Measurements from ENCODE around the gene CAPN7.

CAPN7 gene

DNA sequence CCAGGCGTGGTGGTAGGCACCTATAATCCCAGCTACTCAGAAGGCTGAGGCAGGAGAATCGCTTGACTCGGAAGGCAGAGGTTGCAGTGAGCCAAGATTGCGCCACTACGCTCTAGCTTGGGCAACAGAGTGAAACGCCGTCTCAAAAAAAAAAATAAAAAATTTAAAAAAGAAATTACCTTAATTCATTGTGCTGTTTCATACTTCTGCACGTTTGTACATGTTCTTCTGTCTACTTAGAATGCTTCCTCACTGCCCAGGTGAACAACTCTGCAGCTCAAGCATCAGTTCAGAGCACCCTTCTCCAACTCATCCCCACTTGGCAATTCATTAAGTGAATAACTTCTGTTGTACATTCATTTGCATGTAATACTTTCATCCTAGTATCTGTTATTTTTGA lies 14.0 kb downstream of the CAPN7 start:
- no peak for FAIRE-seq
- no peak for DNase-seq (ENCODE audit: insufficient read length, low spot score)
- TF ChIP-seq, protein P1, sequence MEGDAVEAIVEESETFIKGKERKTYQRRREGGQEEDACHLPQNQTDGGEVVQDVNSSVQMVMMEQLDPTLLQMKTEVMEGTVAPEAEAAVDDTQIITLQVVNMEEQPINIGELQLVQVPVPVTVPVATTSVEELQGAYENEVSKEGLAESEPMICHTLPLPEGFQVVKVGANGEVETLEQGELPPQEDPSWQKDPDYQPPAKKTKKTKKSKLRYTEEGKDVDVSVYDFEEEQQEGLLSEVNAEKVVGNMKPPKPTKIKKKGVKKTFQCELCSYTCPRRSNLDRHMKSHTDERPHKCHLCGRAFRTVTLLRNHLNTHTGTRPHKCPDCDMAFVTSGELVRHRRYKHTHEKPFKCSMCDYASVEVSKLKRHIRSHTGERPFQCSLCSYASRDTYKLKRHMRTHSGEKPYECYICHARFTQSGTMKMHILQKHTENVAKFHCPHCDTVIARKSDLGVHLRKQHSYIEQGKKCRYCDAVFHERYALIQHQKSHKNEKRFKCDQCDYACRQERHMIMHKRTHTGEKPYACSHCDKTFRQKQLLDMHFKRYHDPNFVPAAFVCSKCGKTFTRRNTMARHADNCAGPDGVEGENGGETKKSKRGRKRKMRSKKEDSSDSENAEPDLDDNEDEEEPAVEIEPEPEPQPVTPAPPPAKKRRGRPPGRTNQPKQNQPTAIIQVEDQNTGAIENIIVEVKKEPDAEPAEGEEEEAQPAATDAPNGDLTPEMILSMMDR (IDR thresholded peaks at IDR 0.05; ENCODE audit: insufficient read depth, missing control alignments): no peak

DNA sequence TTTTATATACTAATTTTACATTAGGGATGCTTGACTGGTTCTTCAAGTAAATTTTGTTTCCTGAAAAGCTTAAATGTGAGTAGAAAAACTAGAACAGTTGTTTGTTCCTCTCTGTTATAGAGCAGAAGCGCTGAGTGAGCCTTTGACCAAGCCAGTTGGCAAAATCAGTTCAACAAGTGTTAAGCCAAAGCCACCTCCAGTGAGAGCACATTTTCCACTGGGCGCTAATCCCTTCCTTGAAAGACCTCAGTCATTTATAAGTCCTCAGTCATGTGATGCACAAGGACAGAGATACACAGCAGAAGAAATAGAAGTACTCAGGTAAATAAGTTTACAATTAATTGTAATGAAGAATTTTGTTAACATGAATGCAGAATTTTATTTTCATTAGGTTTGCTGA lies 14.6 kb downstream of the CAPN7 start:
- peak; percentile 23 for DNase-seq (ENCODE audit: insufficient read length, low spot score)
- TF ChIP-seq, protein P1 (IDR thresholded peaks at IDR 0.05; ENCODE audit: insufficient read depth, missing control alignments): no peak
- FAIRE-seq: peak; percentile 53

DNA sequence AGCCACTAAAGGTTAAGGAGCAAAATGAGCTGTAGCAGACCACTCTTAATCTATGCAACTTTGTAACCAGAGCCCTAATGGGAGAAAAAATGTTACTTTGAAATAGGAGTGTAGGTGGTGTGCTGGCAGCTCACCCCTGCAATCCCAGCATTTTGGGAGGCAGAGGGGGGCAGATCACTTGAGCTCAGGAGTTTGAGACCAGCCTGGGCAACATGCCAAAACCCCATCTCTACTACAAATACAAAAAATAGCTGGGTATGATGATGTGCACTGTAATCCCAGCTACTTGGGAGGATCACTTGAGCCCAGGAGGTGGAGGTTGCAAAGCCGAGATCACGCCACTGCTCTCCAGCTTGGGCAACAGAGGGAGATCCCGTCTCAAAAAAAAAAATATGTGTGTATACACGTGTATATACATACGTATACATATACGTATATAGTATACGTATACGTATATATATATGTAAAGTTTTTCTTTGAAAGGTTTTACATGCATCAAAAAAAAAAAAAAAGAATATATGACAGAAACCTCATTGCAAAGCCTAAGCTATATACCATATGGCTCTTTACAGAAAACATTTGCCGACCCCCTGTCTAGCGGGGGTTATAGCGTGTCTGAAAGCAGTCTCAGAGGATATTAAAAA lies 15.7 kb downstream of the CAPN7 start:
- no peak for DNase-seq (ENCODE audit: insufficient read length, low spot score)

DNA sequence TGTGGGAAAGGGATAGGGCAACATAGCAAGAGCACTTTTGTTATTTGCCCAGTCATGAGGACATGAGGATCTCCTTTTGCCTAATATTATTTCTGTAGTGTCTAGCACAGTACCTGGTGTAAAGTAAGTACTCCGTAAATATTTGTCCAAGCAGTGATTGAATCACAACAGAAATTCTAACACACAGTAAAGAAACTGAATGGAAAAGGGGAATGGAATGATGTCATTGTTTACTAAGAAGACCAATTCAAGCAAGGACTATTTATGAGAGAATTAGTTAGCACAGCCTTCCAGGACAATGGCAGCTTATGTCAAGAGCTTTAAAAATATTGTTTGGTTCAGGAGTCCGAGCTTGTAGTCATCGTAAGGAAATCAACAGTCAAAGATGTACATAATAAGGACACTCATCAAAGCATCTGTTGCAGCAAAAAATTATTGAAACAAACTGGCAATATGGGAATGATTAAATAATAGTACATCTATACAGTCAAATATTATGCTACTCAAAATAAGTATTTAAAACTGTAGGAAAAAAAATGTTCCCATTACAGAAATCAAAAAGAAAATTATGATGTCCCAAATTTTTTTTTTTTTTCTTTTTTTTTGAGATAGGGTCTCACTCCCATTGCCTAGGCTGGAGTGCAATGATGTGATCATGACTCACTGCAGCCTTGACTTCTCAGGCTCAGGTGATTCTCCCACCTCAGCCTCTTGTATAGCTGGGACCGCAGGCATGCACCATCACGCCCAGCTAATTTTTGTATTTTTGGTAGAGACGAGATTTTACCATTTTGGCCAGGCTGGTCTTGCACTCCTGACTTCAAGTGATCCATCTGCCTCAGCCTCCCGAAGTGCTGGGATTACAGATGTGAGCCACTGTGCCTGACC lies 17.9 kb downstream of the CAPN7 start:
- no peak for DNase-seq (ENCODE audit: insufficient read length, low spot score)
- TF ChIP-seq, protein P1 (IDR thresholded peaks at IDR 0.05; ENCODE audit: insufficient read depth, missing control alignments): no peak
- no peak for FAIRE-seq

More for the DNA sequence above, 15.7 kb downstream of the CAPN7 start:
- TF ChIP-seq, protein P1 (IDR thresholded peaks at IDR 0.05; ENCODE audit: insufficient read depth, missing control alignments): no peak
- FAIRE-seq: no peak

DNA sequence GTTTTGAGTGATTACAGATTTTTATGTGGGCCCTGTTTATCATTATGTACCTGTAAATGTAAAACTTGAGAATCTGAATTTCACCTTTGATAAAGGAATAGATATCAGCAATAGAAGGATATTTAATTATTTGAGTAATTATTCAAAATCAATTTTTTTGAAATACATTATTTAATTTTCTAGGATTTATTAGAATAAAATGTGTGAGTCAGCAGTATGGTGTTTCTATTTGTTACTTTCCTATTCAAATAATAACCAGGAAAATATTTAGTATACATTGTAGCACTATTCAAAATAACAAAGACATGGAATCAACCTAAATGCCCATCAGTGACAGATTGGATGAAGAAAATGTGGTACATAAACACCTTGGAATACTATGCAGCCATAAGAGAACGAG lies 22.1 kb downstream of the CAPN7 start:
- FAIRE-seq: no peak
- DNase-seq (ENCODE audit: insufficient read length, low spot score): no peak

DNA sequence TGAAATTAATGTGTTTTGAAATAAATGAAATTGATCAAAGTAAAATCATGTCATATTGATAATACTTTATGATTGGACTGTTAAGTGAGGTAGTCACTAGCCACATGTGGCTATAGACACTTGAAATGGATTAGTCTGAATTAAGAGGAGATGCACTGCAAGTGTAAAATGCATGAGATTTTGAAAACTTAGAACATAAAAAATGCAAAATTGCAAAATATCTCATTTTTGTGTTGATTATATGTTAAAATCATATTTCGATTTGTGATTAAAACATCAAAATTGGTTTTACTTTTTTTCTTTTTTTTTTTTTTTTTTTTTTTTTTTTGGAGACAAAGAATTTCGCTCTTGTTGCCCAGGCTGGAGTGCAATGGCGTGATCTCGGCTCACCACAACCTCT lies 23.2 kb downstream of the CAPN7 start:
- TF ChIP-seq, protein P1 (IDR thresholded peaks at IDR 0.05; ENCODE audit: insufficient read depth, missing control alignments): no peak
- no peak for FAIRE-seq
- DNase-seq (ENCODE audit: insufficient read length, low spot score): no peak

More for the DNA sequence above, 22.1 kb downstream of the CAPN7 start:
- TF ChIP-seq, protein P1 (IDR thresholded peaks at IDR 0.05; ENCODE audit: insufficient read depth, missing control alignments): no peak

DNA sequence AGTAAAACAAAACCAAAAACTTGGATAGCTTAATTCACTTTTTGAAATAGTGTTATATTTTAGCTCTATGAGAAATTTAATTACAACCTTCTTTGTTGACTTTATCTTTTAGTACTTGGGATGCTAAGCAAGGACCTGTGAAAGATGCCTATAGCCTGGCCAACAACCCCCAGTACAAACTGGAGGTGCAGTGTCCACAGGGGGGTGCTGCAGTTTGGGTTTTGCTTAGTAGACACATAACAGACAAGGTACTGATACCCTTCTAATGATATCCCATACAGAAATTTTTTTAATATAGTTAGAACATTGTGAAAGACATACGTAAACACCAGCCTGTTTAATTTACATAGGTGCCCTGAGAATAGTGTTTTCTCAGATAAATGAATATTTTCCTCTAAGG lies 35.3 kb downstream of the CAPN7 start:
- TF ChIP-seq, protein P1 (IDR thresholded peaks at IDR 0.05; ENCODE audit: insufficient read depth, missing control alignments): peak; percentile 33
- FAIRE-seq: no peak
- no peak for DNase-seq (ENCODE audit: insufficient read length, low spot score)

Measured in D721Med (cell line).